Ureter (tissue), 1 donor: ENCODE data around the gene CAPRIN2. TPM values are rescaled to one million over a fixed set of nuclear protein-coding genes. Genes with fewer than 3 reads are reported as not detected.

ENCODE experiments used
- DNase-seq: peaks from one replicate; pipeline ENCODE4 v3.0.0-alpha.2; 2020; ENCODE audit warnings: low spot score
- total RNA-seq: library from RNA; stranded (reverse); gene quantifications from one replicate; pipeline ENCODE4 v1.2.4, GENCODE V29; 2023
- donor health status: DM: yes; HTN: yes; CAD: no.

Gene CAPRIN2
- total RNA-seq, 1 donor from 2014 or later, result 32.0 TPM

DNA sequence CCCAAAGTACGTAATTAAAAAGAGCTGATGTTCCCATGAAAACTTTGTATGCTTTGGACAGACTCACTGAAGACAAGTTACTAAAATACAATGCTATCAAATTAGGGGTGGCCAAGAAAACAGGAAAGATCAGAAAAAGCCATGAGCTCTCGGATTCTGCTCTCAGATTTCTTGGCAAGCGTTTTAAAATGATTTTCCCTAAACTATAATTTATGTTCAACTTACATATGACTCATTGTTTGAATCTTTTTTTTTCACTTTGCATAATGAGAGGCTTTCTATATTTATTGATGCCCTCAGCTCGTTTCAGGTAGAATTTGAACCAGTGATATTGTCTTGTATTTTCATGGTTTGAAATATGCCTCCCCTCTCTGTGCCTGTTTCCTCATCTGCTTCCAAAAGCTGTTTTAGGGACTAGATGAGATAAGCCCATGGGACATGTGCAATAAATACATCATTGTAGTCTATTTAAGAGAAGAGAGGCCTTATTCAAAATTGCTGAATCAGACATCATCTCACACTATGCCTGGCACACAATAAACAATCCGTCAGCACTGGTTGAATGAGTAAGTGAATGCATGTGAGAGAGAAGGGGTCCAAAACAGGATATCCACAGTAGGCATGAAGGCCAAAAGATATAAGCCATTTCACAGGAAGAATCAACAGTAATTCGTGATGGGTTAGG lies 54.4 kb downstream of the CAPRIN2 start:
- DNase-seq, result no peak

GRCh38 chr12:30698346-30698745 lies 56.4 kb downstream of the CAPRIN2 start:
- DNase-seq, result no peak

DNA sequence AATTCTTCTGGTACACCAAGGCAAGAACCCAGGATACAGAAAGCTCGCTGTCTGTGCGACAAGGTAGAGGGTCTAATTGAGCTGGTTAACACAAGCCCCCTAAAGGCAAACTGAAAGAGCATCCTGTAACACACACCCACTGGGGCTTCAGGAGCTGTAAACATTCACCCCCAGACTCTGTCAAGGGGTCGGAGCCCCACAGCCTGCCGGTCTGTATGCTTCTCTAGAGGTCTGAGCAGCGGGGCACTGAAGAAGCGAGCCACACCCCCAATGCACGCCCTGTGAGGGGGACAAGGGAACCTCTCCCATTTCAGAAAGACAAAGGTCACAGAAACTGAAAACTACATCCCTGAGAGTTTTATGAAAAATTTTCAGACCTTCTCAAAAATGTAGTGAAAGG lies 57.8 kb downstream of the CAPRIN2 start:
- no peak for DNase-seq

DNA sequence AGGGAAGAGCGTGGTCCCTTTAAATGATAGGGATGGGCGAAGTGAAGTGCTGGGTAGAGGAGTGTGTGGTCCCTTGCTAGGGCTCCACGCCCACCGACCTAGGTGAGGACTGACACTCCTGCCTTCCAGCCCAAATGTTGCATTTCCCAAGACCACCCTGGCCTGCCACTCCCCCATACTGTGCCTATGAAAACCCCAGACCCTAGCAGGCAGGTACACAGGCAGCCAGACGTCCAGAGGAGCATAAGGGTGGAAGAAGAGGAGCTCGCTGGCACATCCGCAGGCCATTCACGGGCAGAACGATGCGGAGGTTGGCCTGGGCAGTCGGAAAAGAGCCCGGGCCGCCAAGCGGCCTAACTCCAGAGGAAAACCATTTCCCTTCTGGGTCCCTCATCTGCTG lies 58.3 kb downstream of the CAPRIN2 start:
- no peak for DNase-seq

- no peak for DNase-seq
These were observed 58.7 kb downstream of the CAPRIN2 start for GRCh38 chr12:30696103-30696408.

DNA sequence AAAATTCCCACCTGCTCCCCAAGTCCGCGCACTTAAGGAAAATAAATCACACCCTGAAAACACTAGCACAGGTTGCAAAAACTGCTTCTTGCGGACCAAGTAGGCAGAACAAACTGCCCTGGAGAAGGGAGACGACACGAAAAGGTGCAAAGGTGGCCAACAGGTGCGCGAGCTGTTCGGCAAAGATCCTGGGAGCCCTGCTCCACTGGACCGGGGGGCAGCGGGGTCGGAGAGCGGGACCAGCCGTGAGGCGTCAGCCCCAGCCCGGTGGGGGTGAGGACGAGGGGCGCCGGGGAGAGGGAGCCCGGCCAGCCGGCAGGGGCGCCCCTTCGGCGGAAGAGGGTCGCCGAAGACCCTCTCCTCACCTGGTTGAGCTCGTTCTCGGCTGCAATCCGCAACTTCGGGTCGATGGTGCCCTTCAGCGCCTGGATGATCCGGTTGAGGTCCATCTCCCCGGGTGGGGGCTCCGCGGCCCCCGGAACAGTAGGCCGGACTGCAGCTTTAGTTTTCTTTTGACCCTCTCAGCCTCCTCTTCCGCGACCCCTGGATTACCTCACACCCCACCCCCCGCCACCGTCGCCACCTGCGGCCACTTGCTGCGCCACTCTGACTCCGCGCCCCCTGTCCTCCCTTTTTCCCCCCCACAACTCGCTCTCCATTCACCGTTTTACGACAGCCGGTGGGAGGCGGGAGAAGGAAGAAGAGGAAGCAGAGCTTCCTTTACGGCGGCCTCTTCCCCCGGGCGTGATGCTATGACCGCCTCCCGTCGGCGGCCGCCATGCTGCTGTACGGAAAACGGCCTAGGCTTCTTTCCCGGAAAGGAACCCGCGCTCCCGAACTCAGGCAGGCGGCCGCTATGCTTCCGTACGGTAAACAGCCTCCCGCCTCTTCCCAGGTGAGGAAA lies 59.3 kb downstream of the CAPRIN2 start, which contains the start of gene IPO8:
Gene IPO8 (minus strand): TSS at position 671 of the 904 bp plus-strand sequence. CDS start 222 bp downstream, at position 449.
- DNase-seq, result peak; percentile 91

DNA sequence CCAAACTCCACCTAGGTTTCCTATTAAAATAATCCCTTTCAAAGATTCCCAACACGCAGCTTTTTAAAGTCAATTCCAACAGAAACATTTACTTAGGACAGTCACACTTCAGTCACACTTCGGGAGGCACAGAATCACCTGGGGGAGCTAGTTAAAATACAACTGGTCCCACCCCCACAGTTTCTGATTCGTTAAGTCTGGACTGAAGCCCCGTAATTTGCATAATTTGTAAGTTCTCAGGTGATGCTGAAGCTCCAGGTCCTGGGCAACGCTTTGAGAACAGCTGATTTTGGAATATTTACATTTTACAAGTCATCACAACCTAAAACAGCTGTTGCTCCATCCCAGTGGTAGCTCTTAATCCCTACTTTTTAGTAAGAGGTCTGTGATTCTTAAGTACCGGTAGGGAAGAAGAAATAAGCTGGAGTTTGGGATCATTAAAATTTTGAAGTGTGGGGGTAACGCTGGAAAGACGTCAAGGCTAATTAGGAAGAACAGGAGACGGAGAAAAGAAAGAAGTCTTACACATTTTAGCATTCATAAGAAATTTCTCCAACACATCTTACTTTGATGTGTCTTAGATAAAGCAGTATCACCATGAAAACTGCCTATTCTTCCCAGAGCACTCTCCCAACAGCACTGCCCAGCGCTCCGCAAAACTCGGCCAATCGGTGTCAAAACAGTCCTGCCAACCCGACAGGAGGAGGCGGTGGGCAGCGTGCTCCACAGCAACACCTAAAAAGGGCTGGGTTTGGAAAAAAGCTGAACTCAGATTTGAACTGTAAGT lies 60.1 kb downstream of the CAPRIN2 start:
- peak; percentile 49 for DNase-seq

GRCh38 chr12:30692470-30692869 lies 62.3 kb downstream of the CAPRIN2 start:
- DNase-seq, result no peak

GRCh38 chr12:30691122-30691879 lies 63.5 kb downstream of the CAPRIN2 start:
- DNase-seq, result no peak

DNA sequence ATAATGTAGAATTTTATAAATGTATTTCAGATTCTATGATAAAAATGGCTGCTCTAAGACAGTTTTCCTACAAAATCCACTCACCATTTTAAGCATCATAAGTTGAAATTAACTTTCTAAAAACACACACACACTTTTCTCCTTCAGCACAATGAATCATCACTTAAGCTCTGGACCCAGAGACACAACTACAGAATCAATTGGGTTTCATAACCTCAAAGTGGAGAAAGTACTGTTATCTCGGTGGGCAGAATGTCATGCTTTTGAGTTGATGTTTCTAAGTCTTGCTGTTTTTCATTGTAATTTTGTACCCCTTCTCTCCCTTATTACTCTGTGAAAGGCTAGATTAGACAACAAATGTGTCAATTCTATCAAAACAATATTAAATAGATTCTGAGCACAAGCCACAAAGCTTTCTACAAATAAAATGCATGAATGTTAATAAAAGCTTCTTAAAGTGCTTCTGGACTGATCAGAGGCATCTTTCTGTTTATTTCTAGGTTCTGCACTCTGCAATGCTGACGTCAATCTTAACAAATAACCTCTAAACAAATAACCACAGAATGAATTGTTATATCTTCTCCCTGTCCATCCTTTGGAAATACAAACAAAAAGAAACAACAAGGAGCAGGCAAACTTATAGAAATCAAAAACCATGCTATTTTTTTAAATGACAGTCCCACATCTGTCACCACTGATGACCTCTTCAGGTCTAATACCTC lies 67.3 kb downstream of the CAPRIN2 start:
- no peak for DNase-seq

- no peak for DNase-seq
These were observed 75.5 kb downstream of the CAPRIN2 start for GRCh38 chr12:30679241-30679640.

GRCh38 chr12:30678221-30678620 lies 76.5 kb downstream of the CAPRIN2 start:
- DNase-seq, result no peak

DNA sequence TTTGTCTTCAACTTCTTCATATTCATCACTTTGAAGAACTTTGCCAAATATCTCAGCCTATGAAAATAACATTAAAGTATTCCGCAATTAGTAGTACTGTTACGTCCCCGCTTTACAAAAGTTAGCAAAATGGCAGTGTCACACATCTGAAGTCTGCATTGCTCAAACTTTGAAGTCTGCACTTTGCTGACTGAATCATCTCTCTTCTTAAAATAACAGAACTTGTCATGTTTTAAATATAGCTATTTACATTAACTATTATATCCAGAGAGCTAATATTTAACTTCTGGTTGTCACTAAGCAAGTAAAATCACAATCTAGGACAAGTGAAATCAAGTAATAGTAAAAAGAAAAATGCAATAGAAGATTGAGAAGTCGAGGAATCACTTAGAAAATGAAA lies 93.5 kb downstream of the CAPRIN2 start:
- no peak for DNase-seq

Other genes starting within 250 kb of the CAPRIN2 start
- 52.3 TPM for gene IPO8, start 59.1 kb downstream of the CAPRIN2 start, total RNA-seq
- 3.4 TPM for gene TSPAN11, start 171.8 kb upstream of the CAPRIN2 start, total RNA-seq